Measurements from ENCODE around the gene S100PBP. TPM values are rescaled to one million over a fixed set of nuclear protein-coding genes. Genes with fewer than 3 reads are reported as not detected.

The S100PBP gene
- total RNA-seq, 4 donors from 2014 or later: 14.9 to 24.1 (median 18.6) TPM

GRCh38 chr1:32830092-32830852 is 12.8 kb downstream of the S100PBP start:
- TF ChIP-seq EP300 (IDR thresholded peaks at IDR 0.05) (no peak), POLR2AphosphoS5 (IDR thresholded peaks at IDR 0.05) (no peak), POLR2A (IDR thresholded peaks at IDR 0.05; ENCODE audit: low read depth) (no peak), CTCF (IDR thresholded peaks at IDR 0.05) (no peak)
- peaks cover 38 to 100% (median 91%) of the 10 kb centered on the region in 4 donors for H3K36me3 ChIP-seq
- H3K4me1 ChIP-seq: no peaks in the 10 kb centered on the region
- intact Hi-C loops (cut with DNase I): no loop called here
- no peaks in the 10 kb centered on the region for H3K9me3 ChIP-seq
- H3K27ac ChIP-seq (replicated peaks in 1 of 4): no peak overlapping the region
- WGBS: 92% methylated on average over 6 of the region's 6 CpGs
- DNase-seq (ENCODE audit: extremely low spot score): no peak
- H3K4me3 ChIP-seq: no peak overlapping the region
- H3K27me3 ChIP-seq: no peaks in the 10 kb centered on the region

DNA sequence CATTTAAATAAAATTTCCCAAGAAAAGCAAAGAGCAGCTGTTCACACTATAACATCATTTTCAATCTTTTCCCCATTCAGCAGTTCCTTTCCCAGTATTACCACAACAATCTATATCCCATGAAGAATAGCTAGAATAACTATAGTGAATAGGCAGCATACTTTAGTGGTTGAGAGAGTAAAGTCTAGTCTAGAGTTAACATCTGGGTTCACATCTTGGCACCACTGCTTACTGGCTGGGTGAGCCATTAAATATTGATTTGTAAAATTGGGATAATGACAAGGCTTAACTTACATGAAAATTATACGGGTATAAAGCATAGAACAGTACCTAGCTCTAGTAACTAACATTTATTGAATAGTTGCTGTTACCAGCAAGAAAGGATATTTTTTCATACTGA is 14.4 kb downstream of the S100PBP start:
- intact Hi-C loops (cut with DNase I): no loop called here
- DNase-seq (ENCODE audit: extremely low spot score): no peak
- no peak overlapping the region for H3K27ac ChIP-seq (replicated peaks in 1 of 4)
- 82% methylated on average over 1 of the region's 1 CpG for WGBS
- H3K4me3 ChIP-seq: no peak overlapping the region
- H3K4me1 ChIP-seq: no peaks in the 10 kb centered on the region
- no peak for TF ChIP-seq CTCF (IDR thresholded peaks at IDR 0.05)
- no peak for TF ChIP-seq POLR2A (IDR thresholded peaks at IDR 0.05; ENCODE audit: low read depth)
- TF ChIP-seq POLR2AphosphoS5 (IDR thresholded peaks at IDR 0.05): no peak
- no peak for TF ChIP-seq EP300 (IDR thresholded peaks at IDR 0.05)
- no peaks in the 10 kb centered on the region for H3K27me3 ChIP-seq
- H3K9me3 ChIP-seq: no peaks in the 10 kb centered on the region
- peaks cover 38 to 99% (median 83%) of the 10 kb centered on the region in 4 donors for H3K36me3 ChIP-seq

DNA sequence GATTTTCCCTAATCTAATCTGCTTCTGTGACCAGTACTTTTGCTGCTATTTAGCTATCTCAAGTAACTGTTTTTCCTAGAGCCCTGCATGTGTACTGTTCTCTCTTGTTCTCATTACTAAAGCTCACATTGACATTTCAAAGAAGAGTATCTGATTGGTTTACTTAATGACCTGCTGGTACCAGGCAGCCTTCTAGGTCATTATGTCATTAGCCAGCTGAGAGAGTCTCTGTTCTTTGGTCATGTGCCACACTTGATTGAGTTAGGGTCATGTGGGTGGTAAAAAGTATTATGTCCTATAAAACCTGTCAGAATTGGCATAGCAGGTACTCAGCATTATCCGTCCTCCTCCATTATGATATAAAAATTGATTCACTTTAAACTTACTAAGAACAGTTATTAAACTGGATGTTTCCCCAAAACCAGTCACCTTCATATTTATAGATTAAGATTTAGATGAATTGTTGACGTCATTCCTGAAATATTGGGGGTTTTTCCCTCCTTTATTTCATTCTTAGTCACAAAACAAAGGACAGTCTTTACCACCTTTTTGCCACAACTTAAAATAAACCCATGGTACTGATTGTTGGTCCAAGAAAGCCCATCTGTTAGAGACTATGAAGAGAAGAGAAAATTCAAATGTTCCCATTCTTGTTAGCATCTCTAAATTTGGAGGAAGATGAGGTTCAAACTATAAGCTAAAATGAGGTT is 31.1 kb downstream of the S100PBP start:
- H3K27me3 ChIP-seq: no peaks in the 10 kb centered on the region
- no peak for DNase-seq (ENCODE audit: extremely low spot score)
- TF ChIP-seq EP300 (IDR thresholded peaks at IDR 0.05): no peak
- no peak for TF ChIP-seq POLR2AphosphoS5 (IDR thresholded peaks at IDR 0.05)
- TF ChIP-seq CTCF (IDR thresholded peaks at IDR 0.05): no peak
- no peak for TF ChIP-seq POLR2A (IDR thresholded peaks at IDR 0.05; ENCODE audit: low read depth)
- no peaks in the 10 kb centered on the region for H3K9me3 ChIP-seq
- WGBS: 46% methylated on average over 2 of the region's 2 CpGs
- H3K27ac ChIP-seq (replicated peaks in 1 of 4): no peak overlapping the region
- H3K36me3 ChIP-seq: peaks cover 27 to 81% (median 52%) of the 10 kb centered on the region in 4 donors
- intact Hi-C loops (cut with DNase I): no loop called here
- H3K4me3 ChIP-seq: no peak overlapping the region
- H3K4me1 ChIP-seq: no peaks in the 10 kb centered on the region

- Histone ChIP-seq H3K27ac (replicated peaks in 1 of 4) (no peak overlapping the region), H3K9me3 (no peaks in the 10 kb centered on the region), H3K36me3 (peaks cover 35 to 74% (median 53%) of the 10 kb centered on the region in 4 donors), H3K4me1 (peaks cover 0 to 1% (median 0%) of the 10 kb centered on the region in 4 donors), H3K27me3 (no peaks in the 10 kb centered on the region), H3K4me3 (no peak overlapping the region)
- TF ChIP-seq CTCF (IDR thresholded peaks at IDR 0.05) (no peak), POLR2A (IDR thresholded peaks at IDR 0.05; ENCODE audit: low read depth) (no peak), POLR2AphosphoS5 (IDR thresholded peaks at IDR 0.05) (no peak), EP300 (IDR thresholded peaks at IDR 0.05) (no peak)
- no peak for DNase-seq (ENCODE audit: extremely low spot score)
- intact Hi-C loops (cut with DNase I): no loop called here
- 95% methylated on average over 13 of the region's 13 CpGs for WGBS
Measured at GRCh38 chr1:32855861-32856617, 38.6 kb downstream of the S100PBP start.

Data from esophagus muscularis mucosa (tissue), 4 donors.